Stimulated activated CD4-positive, alpha-beta T cell treated with anti-CD3 and anti-CD28 coated beads, Interleukin-1b, Interleukin-23, amount 100 ng/mL, for 24 hours (primary cell): ENCODE measurements around the gene FIG4.
"Not testable (repeated sequence)": the region's sequence is repeated elsewhere in the genome, so short reads cannot be mapped to it uniquely, and the experiment has no call there.

Experiments used
- DNase-seq, 4 experiments: peaks; one replicate each; pipeline ENCODE4 v3.0.0-alpha.2; 2020; ENCODE audit warnings: low read depth in 4 of 4, low spot score in 1 of 4

Gene FIG4

DNA sequence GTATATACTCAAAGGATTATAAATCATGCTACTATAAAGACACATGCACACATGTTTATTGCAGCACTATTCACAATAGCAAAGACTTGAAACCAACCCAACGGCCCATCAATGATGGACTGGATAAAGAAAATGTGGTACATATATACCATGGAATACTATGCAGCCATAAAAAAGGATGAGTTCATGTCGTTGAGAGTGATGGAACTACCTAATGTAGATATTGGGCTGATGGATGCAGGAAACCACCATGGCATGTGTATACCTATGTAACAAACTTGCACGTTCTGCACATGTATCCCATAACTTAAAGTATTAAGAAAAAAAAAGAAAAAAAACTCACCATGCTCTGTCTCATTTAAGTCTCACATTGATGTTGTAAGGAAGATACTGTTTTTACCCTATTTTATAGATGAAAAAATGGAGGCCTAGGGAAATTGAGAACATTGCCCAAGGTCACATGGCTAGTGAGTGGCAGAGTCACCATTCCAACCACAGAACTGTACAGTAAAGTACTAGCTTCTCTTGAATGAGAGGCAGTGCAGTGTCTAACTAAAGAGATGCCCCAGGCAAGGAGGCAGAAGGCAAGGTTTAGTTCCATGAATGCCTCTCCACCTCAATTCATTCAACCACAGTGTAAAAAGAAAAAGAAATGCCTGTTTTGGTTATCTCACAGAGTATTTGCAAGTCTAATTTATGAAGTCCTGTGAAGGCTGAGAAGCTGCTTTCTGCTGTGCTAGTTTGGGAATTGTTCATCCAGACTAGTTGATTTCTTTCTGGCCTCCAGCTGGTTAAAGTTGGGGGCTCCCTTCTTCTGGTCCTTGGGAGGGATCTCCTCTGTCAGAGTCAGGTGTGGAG lies 68.2 kb downstream of the FIG4 start:
- DNase-seq: no peak

DNA sequence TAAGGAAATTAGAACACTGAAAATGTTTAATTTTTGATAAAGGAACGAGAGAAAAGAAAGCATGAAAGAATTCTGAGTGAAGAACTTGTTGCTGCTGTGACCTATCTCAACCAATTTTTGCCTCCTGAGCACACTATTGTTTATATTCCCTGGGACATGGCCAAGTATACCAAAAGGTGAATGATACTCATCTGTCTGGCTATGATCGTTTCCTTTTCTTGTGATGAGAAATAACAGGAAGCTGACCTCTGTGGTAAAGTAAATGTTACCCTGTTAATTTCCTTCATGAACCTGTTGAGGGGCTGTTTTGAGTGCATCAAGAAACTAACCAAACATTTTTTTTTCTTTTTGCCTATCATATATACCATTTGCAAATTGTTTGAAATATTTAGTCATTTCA lies 69.1 kb downstream of the FIG4 start:
- DNase-seq: no peak

DNA sequence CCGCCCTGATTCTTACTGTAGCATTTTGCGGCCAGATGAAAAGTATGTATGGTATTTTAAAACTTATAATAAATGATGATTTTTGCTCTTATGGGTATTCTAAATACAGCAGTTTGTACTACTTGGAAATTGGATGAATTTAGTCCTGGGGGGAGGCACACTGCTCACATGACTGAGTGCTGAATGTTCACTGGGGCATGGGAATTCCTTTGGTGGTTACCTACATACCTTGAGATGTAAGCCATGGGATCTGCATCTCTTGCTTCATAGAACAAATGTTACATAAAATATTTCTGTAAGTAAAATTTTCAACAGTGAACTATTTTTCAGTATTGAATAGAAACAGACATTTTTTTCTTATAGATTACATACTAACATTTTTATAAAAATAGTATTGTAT lies 71.1 kb downstream of the FIG4 start:
- DNase-seq: no peak

DNA sequence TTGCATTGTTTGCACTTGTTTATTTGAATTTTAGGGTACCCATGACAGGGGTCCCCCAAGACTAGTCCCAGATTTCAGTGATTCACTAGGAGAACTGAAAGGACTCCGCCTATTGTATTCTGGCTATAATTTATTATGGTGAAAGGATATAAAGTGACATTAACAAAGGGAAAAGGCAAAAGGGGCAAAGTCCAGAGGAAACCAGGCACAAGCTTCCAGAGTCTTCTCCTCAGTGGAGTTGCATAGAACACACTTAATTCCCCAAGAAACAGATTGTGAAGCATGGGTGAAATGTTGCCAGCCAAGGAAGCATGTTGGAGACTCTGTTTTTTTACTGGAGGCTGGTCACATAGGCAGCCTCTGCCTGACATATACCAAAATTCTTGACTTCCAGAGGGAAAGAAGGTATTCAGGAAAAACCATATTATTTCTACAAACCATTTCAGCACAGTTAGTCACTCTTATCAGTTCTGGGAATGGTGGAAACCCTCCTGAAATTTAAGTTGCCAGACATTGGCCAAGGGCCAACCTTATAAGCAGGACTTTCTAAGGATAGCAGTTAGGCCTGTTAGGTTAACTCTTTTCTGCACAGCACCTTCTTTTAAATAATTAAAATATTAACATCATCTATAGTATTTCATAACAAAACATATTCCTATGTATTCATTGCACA lies 71.8 kb downstream of the FIG4 start:
- DNase-seq: no peak

DNA sequence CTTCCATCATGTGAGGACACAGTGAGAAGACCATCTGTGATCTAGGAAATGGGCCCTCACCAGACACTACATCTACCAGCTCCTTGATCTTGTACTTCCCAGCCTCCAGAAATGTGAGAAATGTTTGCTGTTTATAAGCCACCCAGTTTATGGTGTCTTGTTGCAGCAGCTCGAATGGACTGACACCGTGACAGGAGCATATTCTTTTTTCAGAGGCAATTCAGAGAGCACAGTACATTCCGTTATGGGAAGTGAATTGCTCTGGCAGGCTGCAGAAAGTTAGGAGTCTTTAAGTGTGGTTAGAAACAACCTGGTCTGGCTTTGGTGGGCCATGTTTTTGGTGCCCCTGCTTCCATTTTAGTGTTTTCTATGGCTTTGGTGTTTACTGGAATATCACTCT lies 75.1 kb downstream of the FIG4 start:
- no peak for DNase-seq

DNA sequence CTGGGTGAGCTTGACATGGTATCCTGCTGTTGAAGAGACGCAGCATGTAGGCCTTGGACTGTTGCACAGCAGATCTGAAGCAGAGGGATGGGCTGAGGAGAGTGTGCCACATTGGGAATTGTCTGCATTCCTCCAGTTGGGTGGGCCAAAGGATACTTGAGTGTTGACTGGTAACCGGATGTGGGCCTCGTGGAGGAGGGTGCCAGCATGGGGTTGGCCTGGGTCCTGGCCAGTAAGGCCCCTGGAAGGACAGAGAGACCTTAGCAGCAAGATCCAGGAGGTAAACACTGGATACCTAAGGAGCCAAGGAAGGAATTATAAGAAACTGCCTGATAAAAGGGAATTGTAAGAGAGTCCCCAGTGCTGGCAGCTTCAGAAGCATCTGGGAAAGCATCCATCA lies 76.9 kb downstream of the FIG4 start:
- no peak for DNase-seq

DNA sequence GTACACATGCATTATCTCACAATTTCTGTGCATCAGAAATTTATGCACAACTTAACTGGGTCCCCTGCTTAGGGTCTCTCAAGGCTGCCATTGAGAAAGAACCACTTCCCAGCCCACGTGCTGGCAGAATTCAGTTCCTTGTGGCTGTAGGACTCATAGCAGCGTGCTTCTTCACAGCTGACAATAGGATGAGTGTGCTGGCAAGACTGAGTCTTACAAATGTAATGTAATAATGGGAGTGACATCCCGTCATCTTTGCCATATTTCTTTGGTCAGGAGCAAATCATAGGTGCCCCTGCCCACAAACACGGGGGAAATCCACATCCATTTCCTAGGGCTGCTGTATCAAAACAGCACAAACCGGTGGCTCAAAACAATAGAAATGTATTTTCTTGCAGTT lies 77.4 kb downstream of the FIG4 start:
- no peak for DNase-seq

DNA sequence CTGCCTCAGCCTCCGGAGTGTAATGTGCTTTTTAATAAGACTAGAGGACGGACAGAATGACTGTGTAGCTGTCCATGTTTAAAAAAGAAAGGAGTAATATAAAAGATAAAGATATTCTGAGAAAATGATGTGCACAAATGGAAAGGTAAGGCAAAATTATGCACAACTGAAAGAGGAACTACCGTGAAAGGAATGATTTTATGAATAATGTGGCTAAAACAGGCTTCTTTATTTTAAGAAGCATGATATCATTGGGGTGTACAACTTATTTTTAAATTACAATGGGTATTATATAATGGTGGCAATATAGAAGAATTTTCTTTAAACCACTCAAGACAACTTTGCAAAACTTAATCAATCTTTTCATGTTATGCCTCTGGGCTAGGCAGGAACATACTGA lies 78.1 kb downstream of the FIG4 start:
- DNase-seq: no peak

DNA sequence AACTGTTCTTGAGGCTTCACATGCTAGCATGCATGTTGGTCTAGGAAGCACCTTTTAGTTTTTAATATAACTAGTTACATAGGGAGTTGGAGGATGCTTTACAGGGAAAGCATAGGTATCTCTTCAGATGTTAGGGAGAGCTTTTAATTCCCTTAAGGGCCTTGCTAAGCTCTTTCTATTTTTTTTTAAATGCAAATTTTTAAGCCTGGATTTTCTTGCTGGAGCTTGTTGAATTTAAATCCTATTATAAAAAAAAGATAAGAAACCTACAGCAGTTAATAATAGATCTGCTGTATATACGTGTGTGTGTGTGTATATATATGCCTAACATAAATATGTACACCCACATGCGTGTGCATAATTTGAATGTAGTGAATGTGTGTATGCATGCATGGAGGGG lies 79.0 kb downstream of the FIG4 start:
- DNase-seq: no peak

DNA sequence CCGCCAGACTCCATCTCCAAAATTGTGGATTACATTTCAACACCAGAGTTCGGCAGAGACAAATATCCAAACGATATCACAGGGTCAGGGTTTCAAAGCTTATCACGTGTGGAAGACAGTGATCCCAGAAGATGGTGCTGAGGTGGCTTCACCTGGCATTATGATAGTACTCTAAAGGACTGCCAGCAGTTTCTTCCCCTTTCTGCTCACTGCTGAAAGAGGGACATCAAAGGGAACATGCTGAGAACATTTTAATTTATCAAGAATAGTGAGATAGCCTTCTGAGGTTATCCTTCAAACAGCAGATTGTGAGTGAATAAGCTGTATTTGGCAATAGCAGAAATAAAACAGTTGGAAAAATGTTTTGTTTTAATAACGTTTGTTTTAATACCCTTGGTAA lies 79.7 kb downstream of the FIG4 start:
- no peak for DNase-seq

DNA sequence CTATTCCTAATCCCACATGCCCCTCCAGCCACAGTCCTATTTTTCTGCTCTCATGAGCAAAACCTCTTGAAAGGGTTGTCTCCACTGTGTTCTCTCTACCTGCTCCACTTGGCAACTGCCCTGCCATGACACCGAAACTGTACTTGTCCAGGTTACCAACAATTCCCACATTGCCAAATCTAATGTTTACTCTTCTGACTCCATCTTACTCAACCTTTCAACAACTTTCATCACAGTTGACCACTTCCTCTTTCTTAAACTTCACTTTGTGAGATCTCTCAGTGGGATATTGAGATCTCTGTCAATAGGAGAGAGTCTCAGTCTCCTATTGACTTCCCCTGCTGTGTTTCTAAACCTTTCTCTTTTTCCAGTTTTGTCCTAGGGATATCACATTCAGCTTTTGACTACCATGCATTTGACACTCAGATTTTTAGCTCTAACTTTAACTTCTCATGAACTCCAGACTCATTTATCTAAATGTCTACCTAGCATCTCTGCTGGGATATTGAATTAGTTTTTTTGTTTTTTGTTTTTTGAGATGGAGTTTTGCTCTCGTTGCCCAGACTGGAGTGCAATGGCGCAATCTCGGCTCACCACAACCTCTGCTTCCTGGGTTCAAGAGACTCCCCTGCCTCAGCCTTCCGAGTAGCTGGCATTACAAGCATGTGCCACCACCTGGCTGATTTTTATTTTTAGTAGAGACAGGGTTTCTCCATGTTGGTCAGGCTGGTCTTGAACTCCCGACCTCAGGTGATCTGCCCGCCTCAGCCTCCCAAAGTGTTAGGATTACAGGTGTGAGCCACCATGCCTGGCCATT lies 81.1 kb downstream of the FIG4 start:
- DNase-seq: not testable (repeated sequence)

DNA sequence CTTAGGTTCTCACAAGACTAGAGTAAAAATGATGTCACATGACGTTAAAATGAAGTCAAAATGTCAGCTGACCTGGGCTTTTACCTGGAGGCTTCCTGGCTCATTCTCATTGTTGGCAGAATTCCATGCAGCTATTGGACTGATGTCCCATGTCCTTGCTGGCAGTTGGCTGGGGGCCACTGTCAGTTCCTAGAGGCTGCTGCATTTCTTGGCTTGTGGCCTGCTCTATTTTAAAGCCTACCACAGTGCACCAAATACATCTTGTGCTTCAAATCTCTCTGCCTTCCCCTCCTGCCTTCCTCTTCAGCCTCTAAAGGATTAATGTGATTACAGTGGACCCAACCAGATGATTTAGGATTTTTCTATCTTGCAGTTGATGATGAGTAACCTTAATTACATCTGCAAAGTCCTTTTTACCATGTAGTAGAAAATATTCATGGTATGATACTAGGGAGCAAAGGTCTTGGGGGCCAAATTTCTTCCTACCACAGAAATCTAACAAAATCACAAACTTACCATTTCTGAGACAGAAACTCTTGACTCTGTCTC lies 81.9 kb downstream of the FIG4 start:
- DNase-seq: no peak

DNA sequence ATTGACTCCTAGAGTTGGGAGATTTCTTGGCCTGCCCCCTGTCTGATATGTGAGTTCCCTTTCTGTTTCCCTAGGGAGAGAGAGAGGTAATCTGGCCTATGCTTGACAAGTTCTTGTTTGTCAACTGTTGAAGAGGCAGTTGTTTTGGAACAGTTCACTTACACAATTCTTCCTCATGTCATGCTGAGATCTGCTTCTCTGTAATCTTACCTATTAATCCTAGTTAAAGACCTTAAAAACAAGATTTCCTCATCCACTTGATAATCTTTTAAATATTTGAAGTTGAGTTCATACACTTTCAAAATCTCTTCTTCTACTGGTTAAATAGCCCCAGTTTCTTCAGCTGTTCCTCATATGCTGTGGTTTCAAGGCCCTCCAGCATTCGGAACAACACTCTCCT lies 89.9 kb downstream of the FIG4 start:
- DNase-seq: no peak

DNA sequence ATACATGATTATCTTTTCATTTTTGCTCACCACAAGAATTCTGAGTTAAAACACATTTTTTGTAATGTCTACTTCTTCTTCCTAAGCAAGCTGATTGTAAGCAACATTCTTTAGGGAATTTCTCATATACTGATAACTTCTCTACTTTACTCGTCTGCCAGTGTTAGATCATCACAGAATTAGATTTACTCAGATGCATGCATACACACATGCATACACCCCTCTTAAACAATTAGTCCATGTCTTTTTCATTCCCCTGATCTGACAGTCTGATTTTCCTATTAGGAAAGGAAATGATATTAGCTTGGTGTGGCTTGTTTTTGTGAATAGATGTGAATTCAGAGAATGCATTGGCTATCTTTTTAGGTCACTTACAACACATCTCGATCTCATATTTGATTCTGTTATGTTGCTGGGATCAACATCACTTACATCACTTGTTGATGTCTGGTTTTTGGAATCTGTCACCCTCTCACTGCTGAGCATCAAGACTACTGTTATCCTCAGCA lies 91.4 kb downstream of the FIG4 start:
- no peak for DNase-seq

DNA sequence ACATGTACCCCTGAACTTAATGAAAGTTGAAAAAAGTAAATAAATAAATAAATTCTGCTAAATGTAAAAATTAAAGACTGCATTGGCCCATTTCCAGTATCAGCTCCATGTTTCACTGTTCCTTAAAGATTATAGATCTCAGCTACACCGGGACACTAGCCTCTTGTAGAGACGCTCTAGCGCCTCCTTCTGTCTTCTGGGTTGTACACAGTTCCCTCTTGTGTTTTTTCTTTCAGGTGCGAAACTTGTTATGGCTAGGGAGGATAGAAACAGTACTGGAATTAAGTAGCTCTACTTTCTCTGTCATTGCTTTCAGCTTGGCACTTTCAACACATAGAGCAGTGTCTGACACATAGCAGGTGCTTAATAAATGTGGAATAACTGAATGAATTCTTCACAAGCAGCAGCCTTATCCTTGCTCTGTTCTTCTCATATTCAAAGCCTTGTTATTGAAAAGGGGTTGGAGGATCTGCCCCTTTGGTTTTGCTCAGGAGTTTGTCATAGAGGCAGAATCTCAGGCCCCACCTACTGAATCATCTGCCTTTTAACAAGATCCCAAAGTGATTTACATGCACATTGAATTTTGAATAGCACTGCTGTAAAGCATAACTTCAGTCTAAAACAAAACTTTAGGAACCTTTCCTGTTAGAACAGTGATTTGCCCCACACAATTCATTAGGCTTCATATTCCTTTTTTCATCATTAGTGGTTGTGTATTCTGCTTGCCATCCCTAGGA lies 92.3 kb downstream of the FIG4 start:
- DNase-seq: no peak

DNA sequence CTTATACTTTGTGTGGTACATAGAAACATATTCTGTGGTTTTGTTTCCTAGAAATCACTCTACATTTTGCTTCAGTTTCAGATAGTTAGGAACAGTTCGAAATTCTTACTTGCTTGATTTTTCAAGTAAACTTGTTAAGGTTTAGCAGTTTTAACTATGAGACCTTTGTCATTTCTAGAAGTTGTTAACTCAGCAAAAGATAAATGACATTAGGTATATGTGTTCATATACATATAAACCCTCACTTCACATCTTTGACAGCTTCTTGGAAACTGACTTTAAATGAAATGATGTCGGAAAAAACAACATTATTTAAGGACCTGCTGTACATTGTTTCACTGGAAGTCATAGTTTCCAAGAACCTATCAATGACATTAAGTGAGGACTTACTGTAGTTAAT lies 96.2 kb downstream of the FIG4 start:
- no peak for DNase-seq

DNA sequence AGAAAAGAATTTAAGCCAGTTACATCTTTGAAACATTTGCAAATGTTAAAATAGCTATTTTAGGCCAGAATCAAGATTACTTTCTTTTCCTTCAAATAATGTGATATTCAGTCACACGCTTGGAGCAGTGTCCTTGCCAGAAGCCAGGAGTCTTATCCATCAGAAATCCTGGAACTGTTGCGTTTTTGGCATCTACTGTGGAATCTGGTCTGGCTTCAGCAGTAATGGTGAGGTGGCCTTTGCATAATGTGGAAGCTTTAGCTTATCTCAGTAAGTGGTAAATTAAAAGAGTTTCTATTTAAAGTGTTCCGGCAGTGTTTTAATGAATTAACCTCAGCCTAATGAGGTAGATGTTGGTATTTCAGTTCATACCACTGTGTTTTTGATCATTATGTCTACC lies 97.6 kb downstream of the FIG4 start:
- no peak for DNase-seq

DNA sequence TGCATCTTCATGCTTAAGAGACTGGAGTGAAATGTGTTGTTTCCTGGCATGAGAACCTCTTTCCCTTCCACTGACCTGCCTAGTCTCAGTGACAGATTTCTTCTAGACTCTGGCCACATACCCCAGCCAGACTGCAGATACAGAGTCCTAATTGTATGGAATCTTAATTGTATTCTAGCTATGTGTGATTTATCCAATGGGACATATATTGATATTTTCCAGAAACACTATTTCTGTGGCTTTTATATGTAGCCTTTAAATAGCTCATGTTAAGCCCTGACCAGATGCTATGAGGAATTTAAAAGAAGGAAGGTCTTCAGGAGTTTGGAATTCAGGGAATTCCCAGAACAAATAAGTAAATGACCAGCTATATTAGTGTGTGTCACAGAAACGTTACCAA lies 99.0 kb downstream of the FIG4 start:
- DNase-seq: no peak

DNA sequence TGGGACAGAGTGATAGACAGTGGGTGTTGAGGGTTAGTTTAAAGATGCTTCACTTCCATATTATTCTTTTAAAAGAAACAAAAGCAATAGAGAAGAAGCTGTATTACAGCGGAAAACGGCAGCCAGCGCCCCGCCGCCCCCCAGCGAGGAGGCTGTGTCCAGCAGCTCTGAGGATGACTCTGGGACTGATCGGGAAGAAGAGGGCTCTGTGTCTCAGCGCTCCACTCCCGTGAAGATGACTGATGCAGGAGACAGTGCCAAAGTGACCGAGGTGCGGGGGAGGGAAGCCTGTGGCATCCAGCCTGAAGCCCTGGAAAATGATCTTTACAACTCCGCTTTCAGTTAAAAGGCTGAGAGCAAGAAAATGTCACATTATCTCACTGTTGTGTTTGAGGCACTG lies 100.2 kb downstream of the FIG4 start:
- no peak for DNase-seq

DNA sequence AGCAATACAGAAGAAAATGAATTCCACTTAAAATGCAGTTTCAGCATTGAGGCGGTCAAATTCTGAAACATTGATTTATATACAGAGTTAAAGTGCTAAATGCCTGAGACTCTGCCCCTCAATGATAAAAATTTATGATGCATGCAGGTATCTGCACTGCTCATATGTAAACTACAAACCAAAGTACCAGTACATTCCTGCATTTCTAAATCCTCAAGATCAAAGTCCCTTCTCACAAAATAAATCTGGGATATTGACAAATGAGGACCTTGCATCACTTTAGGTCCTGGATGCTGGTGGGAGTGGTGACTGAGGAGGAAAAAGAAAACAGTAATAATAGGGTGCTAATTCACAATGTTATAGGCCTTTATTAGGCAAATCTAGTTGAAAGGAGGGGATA lies 101.9 kb downstream of the FIG4 start:
- DNase-seq: no peak

DNA sequence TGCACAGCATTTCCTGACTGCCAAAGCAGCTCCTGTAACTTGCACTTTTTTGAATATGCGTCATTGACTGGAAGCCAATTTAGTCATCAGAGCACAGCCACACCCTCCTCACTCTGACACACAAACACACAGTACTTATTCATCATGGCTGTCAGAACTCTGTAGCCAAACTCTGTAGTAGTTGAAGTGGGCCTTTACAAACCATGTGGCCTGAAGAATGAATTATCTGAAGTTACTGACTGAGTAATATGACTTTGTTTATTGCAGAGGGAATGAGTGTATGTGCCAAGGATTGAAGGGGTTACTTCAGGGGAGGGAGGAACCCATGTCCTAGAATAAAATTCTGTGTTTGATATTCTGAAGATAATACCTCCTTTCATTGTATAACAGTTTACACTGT lies 102.7 kb downstream of the FIG4 start:
- DNase-seq: no peak
